DND-41 (cell line): ENCODE measurements around the gene TMEM121B.

Source experiments
- ATAC-seq: fragments of 200-7000 bp; cut with Tn5 transposase; 3 replicates; pipeline ENCODE4 v1.9.1; 2021; ENCODE audit warnings: low read depth; ENCODE audit not compliant: insufficient read depth
- DNase-seq: peaks from one replicate; pipeline ENCODE4 v3.0.0-alpha.2; 2020
- H2AFZ ChIP-seq: 2 replicates; pipeline ENCODE4 v1.6.0; 2012; ENCODE audit warnings: low read depth, low read length
- H3K27ac ChIP-seq: 2 replicates; pipeline ENCODE4 v1.5.1; 2012; ENCODE audit warnings: low read length, inconsistent platforms
- H3K27me3 ChIP-seq: fragments of 200-600 bp; sonication (generic); 2 replicates; pipeline ENCODE4 v1.6.0; 2012; ENCODE audit warnings: low read length, mild to moderate bottlenecking, inconsistent platforms; ENCODE audit not compliant: insufficient read depth, poor library complexity
- H3K36me3 ChIP-seq: 2 replicates; pipeline ENCODE4 v1.5.1; 2012; ENCODE audit warnings: low read length, inconsistent platforms; ENCODE audit not compliant: insufficient read depth
- H3K4me1 ChIP-seq: 2 replicates; pipeline ENCODE4 v1.5.1; 2012; ENCODE audit warnings: mild to moderate bottlenecking, low read length; ENCODE audit not compliant: insufficient read depth
- H3K4me2 ChIP-seq: 2 replicates; pipeline ENCODE4 v1.6.0; 2012; ENCODE audit warnings: mild to moderate bottlenecking, moderate library complexity, low read length, inconsistent platforms; ENCODE audit not compliant: insufficient read depth
- H3K4me3 ChIP-seq, 2 experiments: fragments of 200-600 bp in 1 of 2; shearing (Covaris generic) in 1 of 2; 2 replicates each; pipeline ENCODE4 v1.5.1; 2012 to 2016; ENCODE audit warnings: inconsistent platforms in 2 of 2, low read length in 2 of 2, mild to moderate bottlenecking in 2 of 2, low read depth in 1 of 2, moderate library complexity in 1 of 2
- H3K79me2 ChIP-seq: 2 replicates; pipeline ENCODE4 v1.6.0; 2012; ENCODE audit warnings: low read length, inconsistent platforms; ENCODE audit not compliant: insufficient read depth
- H3K9ac ChIP-seq: 2 replicates; pipeline ENCODE4 v1.6.0; 2012; ENCODE audit warnings: low read depth, mild to moderate bottlenecking, inconsistent platforms, low read length, moderate library complexity
- H3K9me3 ChIP-seq: 2 replicates; pipeline ENCODE4 v1.5.1; 2012; ENCODE audit warnings: low read length, moderate library complexity, mild to moderate bottlenecking, inconsistent platforms; ENCODE audit not compliant: insufficient read depth, severe bottlenecking
- H4K20me1 ChIP-seq: 2 replicates; pipeline ENCODE4 v1.6.0; 2012; ENCODE audit warnings: low read length; ENCODE audit not compliant: insufficient read depth
- CTCF ChIP-seq: IDR thresholded peaks from 2 replicates; pipeline ENCODE4 v1.5.1; 2012; ENCODE audit warnings: borderline replicate concordance, low read length, moderate library complexity, mild to moderate bottlenecking; ENCODE audit not compliant: poor library complexity, severe bottlenecking; ENCODE audit errors: extremely low read depth
- EZH2 ChIP-seq: IDR thresholded peaks from 3 replicates; pipeline ENCODE4 v1.6.1; 2012; ENCODE audit warnings: borderline replicate concordance, low read depth, mild to moderate bottlenecking, moderate library complexity, low read length, inconsistent platforms; ENCODE audit not compliant: severe bottlenecking

The TMEM121B gene

GRCh38 chr22:17158568-17159503 lies 37.7 kb upstream of the TMEM121B start, which contains the start of gene HDHD5:
Gene HDHD5 (minus strand): TSS chr22:17159277. CDS start chr22:17159251, 26 bp downstream.
- no peak for TF ChIP-seq CTCF
- TF ChIP-seq EZH2, result no peak
- no peak for ATAC-seq

GRCh38 chr22:17158176-17158567 lies 37.0 kb upstream of the TMEM121B start:
- Histone ChIP-seq H3K36me3 (no peaks in the 10 kb centered on the region), H3K4me3 (no peak overlapping the region), H3K27ac (no peak overlapping the region), H3K79me2 (no peaks in the 10 kb centered on the region), H4K20me1 (no peaks in the 10 kb centered on the region), H3K27me3 (no peaks in the 10 kb centered on the region), H3K9ac (no peak overlapping the region), H3K4me2 (no peak overlapping the region), H2AFZ (no peak overlapping the region), H3K4me1 (no peaks in the 10 kb centered on the region), H3K9me3 (no peaks in the 10 kb centered on the region)
- DNase-seq (no peak), ATAC-seq (no peak)
- no peak for TF ChIP-seq EZH2
- TF ChIP-seq CTCF, result no peak

More at GRCh38 chr22:17158568-17159503, 37.7 kb upstream of the TMEM121B start, which contains the start of gene HDHD5:
- Histone ChIP-seq H3K4me3 (no peak within 1 kb of the TSS), H3K9me3 (no peaks in the 10 kb centered on the region), H3K79me2 (no peaks in the 10 kb centered on the region), H3K9ac (no peak within 1 kb of the TSS), H3K4me1 (no peaks in the 10 kb centered on the region), H4K20me1 (no peaks in the 10 kb centered on the region; the same call in 1 of the 2 replicates), H3K36me3 (no peaks in the 10 kb centered on the region), H3K4me2 (no peak within 1 kb of the TSS), H2AFZ (no peak within 1 kb of the TSS), H3K27ac (no peak within 1 kb of the TSS), H3K27me3 (no peaks in the 10 kb centered on the region)
- DNase-seq, result no peak

- no peak overlapping the region for H3K9ac ChIP-seq
- H3K4me2 ChIP-seq, result no peak overlapping the region
- H3K9me3 ChIP-seq, result no peaks in the 10 kb centered on the region
- ATAC-seq, result no peak
- no peak for DNase-seq
- H3K79me2 ChIP-seq, result no peaks in the 10 kb centered on the region
- no peak for TF ChIP-seq CTCF
- TF ChIP-seq EZH2, result no peak
- H3K27ac ChIP-seq, result no peak overlapping the region
- H3K27me3 ChIP-seq, result no peaks in the 10 kb centered on the region
- H3K4me1 ChIP-seq, result no peaks in the 10 kb centered on the region
- H3K36me3 ChIP-seq, result no peaks in the 10 kb centered on the region
- H2AFZ ChIP-seq, result no peak overlapping the region
- H3K4me3 ChIP-seq, result no peak overlapping the region
- H4K20me1 ChIP-seq, result no peaks in the 10 kb centered on the region
Measured at GRCh38 chr22:17157714-17158113, 36.6 kb upstream of the TMEM121B start.
